Right lobe of liver (tissue), 6 donors: ENCODE data around the gene UBE2Q2. TPM values are rescaled to one million over a fixed set of nuclear protein-coding genes. Genes with fewer than 3 reads are reported as not detected.
A peak's percentile ranks its signal among the peaks of the same experiment; 100 is the strongest.
"Not testable (repeated sequence)": the region's sequence is repeated elsewhere in the genome, so short reads cannot be mapped to it uniquely, and the experiment has no call there.

ENCODE experiments used
- ATAC-seq, 4 donors: fragments of 200-7000 bp; cut with Tn5 transposase; one replicate each; pipeline ENCODE4 v1.9.1; 2020; ENCODE audit warnings: mild to moderate bottlenecking in 4 of 4, moderate library complexity in 4 of 4
- DNase-seq, 3 donors: peaks; one replicate each; pipeline ENCODE4 v3.0.0-alpha.2; 2020
- H3K27ac ChIP-seq, 3 donors: fragments of 200-600 bp; one replicate each; pipeline ENCODE4 v1.8.0; 2022
- H3K27me3 ChIP-seq, 2 donors: fragments of 200-600 bp; one replicate each; pipeline ENCODE4 v1.8.0; 2022
- H3K36me3 ChIP-seq, 4 donors: fragments of 200-600 bp; sonication (generic) in 1 of 4; one replicate each; pipeline versions ENCODE4 v1.5.1 to v1.8.0; 2017 to 2022; ENCODE audit warnings: control low read depth in 1 of 4
- H3K4me1 ChIP-seq, 4 donors: fragments of 200-600 bp; sonication (generic) in 1 of 4; one replicate each; pipeline versions ENCODE4 v1.5.1 to v1.8.0; 2017 to 2022; ENCODE audit warnings: control low read depth in 1 of 4
- H3K4me3 ChIP-seq, 3 donors: fragments of 200-600 bp; one replicate each; pipeline ENCODE4 v1.8.0; 2022
- H3K9me3 ChIP-seq, 4 donors: fragments of 200-600 bp; sonication (generic) in 1 of 4; one replicate each; pipeline versions ENCODE4 v1.5.1 to v1.8.0; 2017 to 2022; ENCODE audit warnings: control low read depth in 1 of 4
- CTCF ChIP-seq, 4 donors: fragments of 200-600 bp in 3 of 4; fragments of 450-650 bp in 1 of 4; IDR thresholded peaks; one replicate each; pipeline versions ENCODE4 v1.5.1 to v1.8.0; 2016 to 2022; ENCODE audit warnings: antibody characterized with exemption in 4 of 4, mild to moderate bottlenecking in 2 of 4
- POLR2A ChIP-seq: fragments of 450-650 bp; IDR thresholded peaks from one replicate; pipeline ENCODE4 v1.6.1; 2017; ENCODE audit warnings: antibody characterized with exemption, mild to moderate bottlenecking
- WGBS: methylation state at CpG from one replicate; pipeline ENCODE4 v1.1.6; 2018; ENCODE audit warnings: low coverage, low lambda C conversion rate; ENCODE audit not compliant: insufficient coverage; ENCODE audit errors: missing lambda C conversion rate; 5-methylcytosine and 5-hydroxymethylcytosine counted together
- intact Hi-C, 2 donors: fragments of 100-400 bp; cut with DNase I; formaldehyde crosslinking; loops; one replicate each; pipeline versions ENCODE4 v1.11.2 to v1.14.1; 2022
- total RNA-seq, 6 experiments: library from RNA; depleted of rRNA in 2 of 6; stranded (reverse); fragments of >200 nt in 2 of 6; fragmentation: NEBNext Ultra II Directional in 3 of 6; extraction: Animal tissue kit (Norgen Biotek cat#: 25700) in 3 of 6; gene quantifications; one replicate each; pipeline versions ENCODE4 v1.1.0 to v1.2.4, GENCODE V29; 2016 to 2023
- donor health status: DM: no; HTN: yes; CAD: no.
- donor health status: DM: no; HTN: no; CAD: no.
- donor health status: DM: no; HTN: no; CAD: no.
- donor health status: DM: no; HTN: yes; CAD: no.
- donor health status: DM: no; HTN: yes; CAD: no.

The UBE2Q2 gene
- total RNA-seq, 6 experiments from 2014 or later: 2.6 to 9.5 (median 4.6) TPM

GRCh38 chr15:75844629-75845335 lies 1.5 kb downstream of the UBE2Q2 start:
- intact Hi-C loops: no loop called here
- 56% methylated on average over 13 of the region's 13 CpGs for WGBS
- Histone ChIP-seq H3K4me3 (peak overlapping the region; percentile 72 to 84 (median 77)), H3K36me3 (no peaks in the 10 kb centered on the region), H3K4me1 (peaks cover 0 to 6% (median 2%) of the 10 kb centered on the region in 4 donors), H3K27ac (no peak overlapping the region), H3K9me3 (no peaks in the 10 kb centered on the region), H3K27me3 (no peaks in the 10 kb centered on the region)
- TF ChIP-seq POLR2A: no peak
- no peak for TF ChIP-seq CTCF (IDR thresholded peaks at IDR 0.05)
- DNase-seq (no peak), ATAC-seq (no peak)

- intact Hi-C loops: no loop called here
- Histone ChIP-seq H3K9me3 (no peaks in the 10 kb centered on the region), H3K27me3 (no peaks in the 10 kb centered on the region), H3K4me1 (peaks cover 0 to 5% (median 2%) of the 10 kb centered on the region in 4 donors), H3K36me3 (no peaks in the 10 kb centered on the region), H3K4me3 (no peak overlapping the region), H3K27ac (no peak overlapping the region)
- no peak for TF ChIP-seq CTCF (IDR thresholded peaks at IDR 0.05)
- TF ChIP-seq POLR2A: no peak
- 60% methylated on average over 1 of the region's 1 CpG for WGBS
- ATAC-seq (no peak), DNase-seq (no peak)
Observed at GRCh38 chr15:75849167-75849566, 5.9 kb downstream of the UBE2Q2 start.

GRCh38 chr15:75850708-75851107 lies 7.5 kb downstream of the UBE2Q2 start:
- no peak for DNase-seq
- WGBS: 92% methylated on average over 2 of the region's 2 CpGs
- no peak for ATAC-seq
- no peaks in the 10 kb centered on the region for H3K36me3 ChIP-seq
- no peaks in the 10 kb centered on the region for H3K27me3 ChIP-seq
- intact Hi-C loops: no loop called here
- no peak overlapping the region for H3K27ac ChIP-seq
- H3K4me1 ChIP-seq: no peaks in the 10 kb centered on the region
- no peaks in the 10 kb centered on the region for H3K9me3 ChIP-seq
- no peak for TF ChIP-seq CTCF (IDR thresholded peaks at IDR 0.05)
- TF ChIP-seq POLR2A: no peak
- H3K4me3 ChIP-seq: no peak overlapping the region

GRCh38 chr15:75851566-75851965 lies 8.3 kb downstream of the UBE2Q2 start:
- ATAC-seq, H3K4me1 ChIP-seq, H3K9me3 ChIP-seq, intact Hi-C loops, H3K36me3 ChIP-seq, DNase-seq, H3K27me3 ChIP-seq, H3K27ac ChIP-seq, H3K4me3 ChIP-seq: not testable (repeated sequence)
- WGBS: 78% methylated on average over 4 of the region's 4 CpGs

- ATAC-seq: no peak
- no peak for TF ChIP-seq POLR2A
- no peak for TF ChIP-seq CTCF (IDR thresholded peaks at IDR 0.05)
- no peak for DNase-seq
- H3K4me3 ChIP-seq: no peak overlapping the region
- H3K27ac ChIP-seq: no peak overlapping the region
- H3K9me3 ChIP-seq: no peaks in the 10 kb centered on the region
- no peaks in the 10 kb centered on the region for H3K27me3 ChIP-seq
- no peaks in the 10 kb centered on the region for H3K36me3 ChIP-seq
- intact Hi-C loops: no loop called here
- H3K4me1 ChIP-seq: no peaks in the 10 kb centered on the region
Observed at GRCh38 chr15:75857886-75858285, 14.6 kb downstream of the UBE2Q2 start.
